Neural cell (in vitro differentiated cells): ENCODE results near the gene EDA. TPM values are rescaled to one million over a fixed set of nuclear protein-coding genes. Genes with fewer than 3 reads are reported as not detected.

Experiments
- H2AFZ ChIP-seq: fragments of 200-600, 300-800 bp; sonication (generic), shearing (Covaris generic); 2 replicates; pipeline ENCODE4 v1.6.0; 2014; ENCODE audit warnings: low read depth, mild to moderate bottlenecking, antibody characterized with exemption, low read length, moderate library complexity
- H3F3A ChIP-seq: fragments of 200-600 bp; shearing (Covaris generic); 2 replicates; pipeline ENCODE4 v1.6.1; 2016; ENCODE audit warnings: mild to moderate bottlenecking, moderate library complexity, mixed read lengths, antibody characterized with exemption, low read length; ENCODE audit not compliant: insufficient read depth, poor library complexity, severe bottlenecking
- H3K27ac ChIP-seq: fragments of 200-600, 300-800 bp; sonication (generic), shearing (Covaris generic); 2 replicates; pipeline ENCODE4 v1.5.1; 2014; ENCODE audit warnings: mild to moderate bottlenecking, low read length, moderate library complexity
- H3K27me3 ChIP-seq: fragments of 300-800, 200-600 bp; sonication (generic), shearing (Covaris generic); 2 replicates; pipeline ENCODE4 v1.6.0; 2014; ENCODE audit warnings: mild to moderate bottlenecking, low read depth, low read length, moderate library complexity; ENCODE audit not compliant: insufficient read depth
- H3K36me3 ChIP-seq: fragments of 300-800, 200-600 bp; sonication (generic), shearing (Covaris generic); 2 replicates; pipeline ENCODE4 v1.5.1; 2014; ENCODE audit warnings: mild to moderate bottlenecking, antibody characterized with exemption, low read length, moderate library complexity; ENCODE audit not compliant: insufficient read depth
- H3K4me2 ChIP-seq: fragments of 300-800, 200-600 bp; sonication (generic), shearing (Covaris generic); 2 replicates; pipeline ENCODE4 v1.6.0; 2014; ENCODE audit warnings: mild to moderate bottlenecking, low read length
- H3K4me3 ChIP-seq: fragments of 300-800, 200-600 bp; sonication (generic), shearing (Covaris generic); 2 replicates; pipeline ENCODE4 v1.5.1; 2014; ENCODE audit warnings: mild to moderate bottlenecking, low read length, moderate library complexity
- H3K79me2 ChIP-seq: fragments of 200-600 bp; shearing (Covaris generic); replicated peaks from 2 replicates; pipeline ENCODE4 v1.6.0; 2014; ENCODE audit warnings: mild to moderate bottlenecking, low read length, moderate library complexity; ENCODE audit not compliant: insufficient read depth
- H3K9ac ChIP-seq: fragments of 300-800, 200-600 bp; sonication (generic), shearing (Covaris generic); 2 replicates; pipeline ENCODE4 v1.6.1; 2016; ENCODE audit warnings: mild to moderate bottlenecking, low read length, mixed read lengths
- H3K9me2 ChIP-seq: fragments of 200-600 bp; shearing (Covaris generic); 2 replicates; pipeline ENCODE4 v1.6.1; 2016; ENCODE audit warnings: mild to moderate bottlenecking, low read length, mixed read lengths; ENCODE audit not compliant: insufficient read depth
- H3K9me3 ChIP-seq: fragments of 200-600, 300-800 bp; sonication (generic), shearing (Covaris generic); 2 replicates; pipeline ENCODE4 v1.6.1; 2016; ENCODE audit warnings: mild to moderate bottlenecking, mixed run types, low read length, moderate library complexity, mixed read lengths
- H4K20me1 ChIP-seq: fragments of 200-600 bp; shearing (Covaris generic); 2 replicates; pipeline ENCODE4 v1.6.1; 2016; ENCODE audit warnings: mild to moderate bottlenecking, mixed run types; ENCODE audit not compliant: insufficient read depth
- EP300 ChIP-seq: fragments of 450-650 bp; conservative IDR thresholded peaks from 2 replicates; pipeline ENCODE4 v1.6.1; 2014; ENCODE audit warnings: antibody characterized with exemption, mild to moderate bottlenecking, moderate library complexity; ENCODE audit not compliant: poor library complexity, severe bottlenecking
- EZH2 ChIP-seq: fragments of 200-600, 300-800 bp; shearing (Covaris generic), sonication (generic); IDR thresholded peaks from 2 replicates; pipeline ENCODE4 v1.6.1; 2014; ENCODE audit warnings: antibody characterized with exemption, low read length, borderline replicate concordance, mild to moderate bottlenecking; ENCODE audit not compliant: insufficient read depth, poor library complexity, severe bottlenecking
- MXI1 ChIP-seq: fragments of 450-650 bp; conservative IDR thresholded peaks from 2 replicates; pipeline ENCODE4 v1.6.1; 2014; ENCODE audit warnings: antibody characterized with exemption, mild to moderate bottlenecking; ENCODE audit not compliant: poor library complexity, severe bottlenecking
- POLR2AphosphoS5 ChIP-seq: IDR thresholded peaks from 2 replicates; pipeline ENCODE4 v1.6.1; 2012
- RAD21 ChIP-seq: fragments of 450-650 bp; conservative IDR thresholded peaks from 2 replicates; pipeline ENCODE4 v1.6.1; 2014; ENCODE audit warnings: antibody characterized with exemption, mild to moderate bottlenecking, moderate library complexity
- SMC3 ChIP-seq: fragments of 450-650 bp; conservative IDR thresholded peaks from 2 replicates; pipeline ENCODE4 v1.6.1; 2014; ENCODE audit warnings: antibody characterized with exemption, mild to moderate bottlenecking, moderate library complexity; ENCODE audit not compliant: poor library complexity
- TAF1 ChIP-seq: IDR thresholded peaks from 2 replicates; pipeline ENCODE4 v1.6.1; 2012; ENCODE audit warnings: low read depth
- polyA plus RNA-seq: library from polyadenylated mRNA; depleted of rRNA; stranded (reverse); fragments of >200 nt; gene quantifications from 2 replicates; pipeline ENCODE4 v1.2.3, GENCODE V29; 2014
- TF ChIP-seq, protein P1 (sequence below): IDR thresholded peaks from 2 replicates; pipeline ENCODE4 v1.6.1; 2012; ENCODE audit warnings: borderline replicate concordance
- TF ChIP-seq, protein P2 (sequence below): fragments of 450-650 bp; IDR thresholded peaks from 2 replicates; pipeline ENCODE4 v1.5.1; 2014; ENCODE audit warnings: antibody characterized with exemption, mild to moderate bottlenecking, moderate library complexity; ENCODE audit not compliant: poor library complexity, severe bottlenecking

Gene EDA
- polyA plus RNA-seq, 1 donor from 2014 or later, result 1.1 TPM

- no peak overlapping the region for H3K27ac ChIP-seq
- H2AFZ ChIP-seq, result no peak overlapping the region
- H3K9ac ChIP-seq, result no peak overlapping the region
- H3K79me2 ChIP-seq, result no peaks in the 10 kb centered on the region
- H3K4me3 ChIP-seq, result no peak overlapping the region
- H3K9me2 ChIP-seq, result no peaks in the 10 kb centered on the region
- H3K9me3 ChIP-seq, result no peaks in the 10 kb centered on the region
- no peaks in the 10 kb centered on the region for H4K20me1 ChIP-seq
- H3K27me3 ChIP-seq, result no peaks in the 10 kb centered on the region
- H3F3A ChIP-seq, result no peaks in the 10 kb centered on the region
- TF ChIP-seq, protein P1, sequence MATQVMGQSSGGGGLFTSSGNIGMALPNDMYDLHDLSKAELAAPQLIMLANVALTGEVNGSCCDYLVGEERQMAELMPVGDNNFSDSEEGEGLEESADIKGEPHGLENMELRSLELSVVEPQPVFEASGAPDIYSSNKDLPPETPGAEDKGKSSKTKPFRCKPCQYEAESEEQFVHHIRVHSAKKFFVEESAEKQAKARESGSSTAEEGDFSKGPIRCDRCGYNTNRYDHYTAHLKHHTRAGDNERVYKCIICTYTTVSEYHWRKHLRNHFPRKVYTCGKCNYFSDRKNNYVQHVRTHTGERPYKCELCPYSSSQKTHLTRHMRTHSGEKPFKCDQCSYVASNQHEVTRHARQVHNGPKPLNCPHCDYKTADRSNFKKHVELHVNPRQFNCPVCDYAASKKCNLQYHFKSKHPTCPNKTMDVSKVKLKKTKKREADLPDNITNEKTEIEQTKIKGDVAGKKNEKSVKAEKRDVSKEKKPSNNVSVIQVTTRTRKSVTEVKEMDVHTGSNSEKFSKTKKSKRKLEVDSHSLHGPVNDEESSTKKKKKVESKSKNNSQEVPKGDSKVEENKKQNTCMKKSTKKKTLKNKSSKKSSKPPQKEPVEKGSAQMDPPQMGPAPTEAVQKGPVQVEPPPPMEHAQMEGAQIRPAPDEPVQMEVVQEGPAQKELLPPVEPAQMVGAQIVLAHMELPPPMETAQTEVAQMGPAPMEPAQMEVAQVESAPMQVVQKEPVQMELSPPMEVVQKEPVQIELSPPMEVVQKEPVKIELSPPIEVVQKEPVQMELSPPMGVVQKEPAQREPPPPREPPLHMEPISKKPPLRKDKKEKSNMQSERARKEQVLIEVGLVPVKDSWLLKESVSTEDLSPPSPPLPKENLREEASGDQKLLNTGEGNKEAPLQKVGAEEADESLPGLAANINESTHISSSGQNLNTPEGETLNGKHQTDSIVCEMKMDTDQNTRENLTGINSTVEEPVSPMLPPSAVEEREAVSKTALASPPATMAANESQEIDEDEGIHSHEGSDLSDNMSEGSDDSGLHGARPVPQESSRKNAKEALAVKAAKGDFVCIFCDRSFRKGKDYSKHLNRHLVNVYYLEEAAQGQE, result no peak
- TF ChIP-seq EP300, result no peak
- TF ChIP-seq EZH2, result no peak
- TF ChIP-seq RAD21, result no peak
- TF ChIP-seq, protein P2, sequence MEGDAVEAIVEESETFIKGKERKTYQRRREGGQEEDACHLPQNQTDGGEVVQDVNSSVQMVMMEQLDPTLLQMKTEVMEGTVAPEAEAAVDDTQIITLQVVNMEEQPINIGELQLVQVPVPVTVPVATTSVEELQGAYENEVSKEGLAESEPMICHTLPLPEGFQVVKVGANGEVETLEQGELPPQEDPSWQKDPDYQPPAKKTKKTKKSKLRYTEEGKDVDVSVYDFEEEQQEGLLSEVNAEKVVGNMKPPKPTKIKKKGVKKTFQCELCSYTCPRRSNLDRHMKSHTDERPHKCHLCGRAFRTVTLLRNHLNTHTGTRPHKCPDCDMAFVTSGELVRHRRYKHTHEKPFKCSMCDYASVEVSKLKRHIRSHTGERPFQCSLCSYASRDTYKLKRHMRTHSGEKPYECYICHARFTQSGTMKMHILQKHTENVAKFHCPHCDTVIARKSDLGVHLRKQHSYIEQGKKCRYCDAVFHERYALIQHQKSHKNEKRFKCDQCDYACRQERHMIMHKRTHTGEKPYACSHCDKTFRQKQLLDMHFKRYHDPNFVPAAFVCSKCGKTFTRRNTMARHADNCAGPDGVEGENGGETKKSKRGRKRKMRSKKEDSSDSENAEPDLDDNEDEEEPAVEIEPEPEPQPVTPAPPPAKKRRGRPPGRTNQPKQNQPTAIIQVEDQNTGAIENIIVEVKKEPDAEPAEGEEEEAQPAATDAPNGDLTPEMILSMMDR, result no peak
- TF ChIP-seq SMC3, result no peak
- TF ChIP-seq MXI1, result no peak
- TF ChIP-seq TAF1, result no peak
- TF ChIP-seq POLR2AphosphoS5, result no peak
- no peak overlapping the region for H3K4me2 ChIP-seq
- H3K36me3 ChIP-seq, result no peaks in the 10 kb centered on the region
These were observed 418.7 kb downstream of the EDA start for GRCh38 chrX:70034646-70035045.

- Histone ChIP-seq H3K9me3 (no peaks in the 10 kb centered on the region), H3K27me3 (no peaks in the 10 kb centered on the region), H3K4me2 (no peak overlapping the region), H3K79me2 (no peaks in the 10 kb centered on the region), H4K20me1 (no peaks in the 10 kb centered on the region), H3K36me3 (no peaks in the 10 kb centered on the region), H3K4me3 (no peak overlapping the region), H2AFZ (no peak overlapping the region), H3F3A (no peaks in the 10 kb centered on the region), H3K9ac (no peak overlapping the region), H3K27ac (no peak overlapping the region), H3K9me2 (no peaks in the 10 kb centered on the region)
- TF ChIP-seq POLR2AphosphoS5, result no peak
- no peak for TF ChIP-seq RAD21
- no peak for TF ChIP-seq TAF1
These were observed 422.6 kb downstream of the EDA start for GRCh38 chrX:70038515-70038914.

DNA sequence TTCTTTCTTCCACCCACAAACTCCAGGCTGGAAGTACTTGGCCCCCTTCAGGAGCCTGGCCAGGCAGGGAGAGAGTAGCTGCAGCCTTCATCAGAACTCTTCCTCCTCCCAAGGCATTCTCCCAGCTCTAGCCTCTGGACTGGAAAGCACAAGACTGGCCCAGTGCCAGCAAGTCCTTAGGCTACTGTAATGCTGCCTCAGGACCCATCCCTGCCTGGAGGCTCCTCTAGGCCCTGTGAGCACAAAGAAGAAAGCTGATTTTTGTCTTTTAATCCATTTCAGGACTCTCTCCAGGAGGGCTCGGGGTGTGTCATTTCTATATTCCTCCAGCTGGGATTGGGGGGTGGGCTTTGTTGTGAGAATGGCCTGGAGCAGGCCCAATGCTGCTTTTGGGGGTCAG is 423.0 kb downstream of the EDA start:
- no peaks in the 10 kb centered on the region for H3K79me2 ChIP-seq
- H3K4me2 ChIP-seq, result no peak overlapping the region
- H3K4me3 ChIP-seq, result no peak overlapping the region
- no peak overlapping the region for H3K27ac ChIP-seq
- H3K9me3 ChIP-seq, result no peaks in the 10 kb centered on the region
- no peaks in the 10 kb centered on the region for H3K9me2 ChIP-seq
- no peak overlapping the region for H2AFZ ChIP-seq
- H3K27me3 ChIP-seq, result no peaks in the 10 kb centered on the region
- H3K9ac ChIP-seq, result no peak overlapping the region
- H3F3A ChIP-seq, result no peaks in the 10 kb centered on the region
- TF ChIP-seq, protein P1, result no peak
- no peak for TF ChIP-seq RAD21
- no peak for TF ChIP-seq EZH2
- TF ChIP-seq TAF1, result no peak
- no peak for TF ChIP-seq POLR2AphosphoS5
- no peak for TF ChIP-seq MXI1
- no peak for TF ChIP-seq SMC3
- no peak for TF ChIP-seq EP300
- TF ChIP-seq, protein P2, result no peak
- no peaks in the 10 kb centered on the region for H4K20me1 ChIP-seq
- no peaks in the 10 kb centered on the region for H3K36me3 ChIP-seq
